Articular chondrocyte of knee joint (primary cell): Measurements from ENCODE around the gene TEDC1. TPM values are rescaled to one million over a fixed set of nuclear protein-coding genes. Genes with fewer than 3 reads are reported as not detected.

ENCODE experiments used
- total RNA-seq: library from RNA; depleted of rRNA; stranded (reverse); fragments of >200 nt; gene quantifications from 2 replicates; pipeline ENCODE4 v1.2.3, GENCODE V29; 2012

The TEDC1 gene, protein sequence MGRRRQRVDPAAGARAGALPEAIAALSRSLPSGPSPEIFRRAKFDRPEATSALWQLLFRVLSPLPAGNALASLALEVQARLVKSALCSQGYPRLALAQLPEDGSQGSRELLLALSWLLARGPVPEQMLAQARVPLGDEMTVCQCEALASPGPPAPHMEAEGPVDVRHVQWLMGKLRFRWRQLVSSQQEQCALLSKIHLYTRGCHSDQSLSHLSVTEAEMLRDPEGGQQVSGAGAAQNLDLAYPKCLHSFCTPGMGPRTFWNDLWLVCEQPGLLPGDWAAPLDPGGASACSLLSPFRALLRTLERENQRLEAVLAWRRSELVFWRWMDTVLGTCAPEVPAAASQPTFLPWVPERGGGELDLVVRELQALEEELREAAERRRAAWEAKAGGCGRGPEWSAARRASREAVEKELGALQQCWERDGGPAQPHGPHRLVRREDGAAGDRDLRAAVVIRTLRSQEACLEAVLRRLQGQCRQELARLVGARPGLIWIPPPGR
- total RNA-seq, result 3.4 and 5.4 TPM in 2 replicates

DNA sequence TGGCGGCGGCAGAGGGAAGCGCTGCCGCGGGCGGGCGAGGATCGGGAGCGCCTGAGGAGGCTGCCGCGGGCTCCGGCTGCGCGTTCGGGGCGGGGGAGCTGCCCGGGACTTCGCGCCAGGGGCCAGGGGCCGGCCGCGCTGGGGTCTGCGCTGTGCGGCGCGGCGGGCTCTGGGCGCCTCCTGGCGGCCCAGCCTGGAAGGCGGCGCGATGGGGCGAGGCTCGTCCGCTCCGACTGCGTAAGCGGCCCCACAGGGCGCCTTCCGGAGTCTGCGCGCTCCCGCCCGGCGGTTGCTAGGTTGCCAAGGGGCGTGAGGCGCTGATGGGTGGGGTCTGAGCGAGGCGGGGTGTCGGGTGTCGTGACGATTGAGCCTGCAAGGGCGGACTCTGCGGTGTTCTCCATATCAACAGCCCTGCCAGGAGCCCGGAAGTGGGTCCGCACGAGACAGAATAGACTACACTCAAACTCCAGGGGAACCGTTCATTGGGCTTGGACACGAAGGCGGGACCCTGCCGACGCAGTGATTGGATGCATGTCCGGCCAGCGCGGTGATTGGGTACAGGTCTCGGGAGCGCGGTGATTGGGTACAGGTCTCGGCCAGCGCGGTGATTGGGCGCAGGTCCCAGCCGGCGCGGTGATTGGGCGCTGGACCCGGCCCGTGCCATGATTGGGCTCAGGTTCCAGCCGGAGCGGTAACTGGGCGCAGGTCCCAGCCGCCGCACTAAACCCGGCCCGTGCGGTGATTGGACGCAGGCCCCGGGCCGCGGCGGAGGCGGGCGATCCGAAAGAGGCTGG is at the start of gene TEDC1:
Gene TEDC1 (plus strand): TSS at position 675 of the 794 bp plus-strand sequence. CDS start 130 bp downstream, outside the sequence.

DNA sequence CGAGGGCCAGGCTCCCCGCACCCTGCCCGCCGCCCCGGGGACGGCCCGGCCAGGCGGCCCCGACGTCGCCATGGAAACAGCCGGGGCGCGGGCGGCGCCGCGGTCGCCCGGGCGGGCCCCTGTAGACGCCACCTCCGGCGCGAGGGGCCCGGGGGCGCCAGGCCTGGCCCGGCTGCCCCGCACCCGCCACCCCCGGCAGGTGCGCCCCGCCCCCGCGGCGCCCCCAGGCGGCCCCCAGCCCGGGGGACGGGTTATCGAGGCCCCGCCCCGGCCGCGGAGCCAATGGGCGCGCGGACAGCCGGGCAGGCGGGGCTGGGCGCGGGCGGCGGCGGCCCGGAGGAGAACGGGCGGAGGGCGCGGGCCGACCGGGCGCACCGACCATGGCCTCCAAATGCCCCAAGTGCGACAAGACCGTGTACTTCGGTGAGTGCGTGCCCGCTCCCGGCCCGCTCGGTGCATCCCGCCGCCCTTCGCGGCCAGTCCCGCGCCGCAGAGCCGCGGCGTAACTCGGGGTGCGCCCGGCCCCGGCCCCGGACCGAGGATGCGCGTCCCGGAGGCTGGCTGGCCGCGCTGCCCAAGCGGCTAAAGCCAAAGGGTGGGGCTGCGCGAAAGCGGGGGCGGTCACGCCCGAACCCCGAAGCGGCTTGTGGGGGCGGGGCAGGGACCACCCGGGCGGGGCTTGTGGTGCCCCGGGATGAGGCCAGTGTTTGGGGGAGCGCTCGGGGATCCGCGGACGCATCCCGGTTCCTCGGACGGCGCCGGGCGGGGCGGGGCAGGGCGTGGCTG is 16.4 kb upstream of the TEDC1 start, which contains the start of gene CRIP2:
Gene CRIP2 (plus strand): TSS at position 339 of the 786 bp plus-strand sequence. CDS start 42 bp downstream, at position 381.

DNA sequence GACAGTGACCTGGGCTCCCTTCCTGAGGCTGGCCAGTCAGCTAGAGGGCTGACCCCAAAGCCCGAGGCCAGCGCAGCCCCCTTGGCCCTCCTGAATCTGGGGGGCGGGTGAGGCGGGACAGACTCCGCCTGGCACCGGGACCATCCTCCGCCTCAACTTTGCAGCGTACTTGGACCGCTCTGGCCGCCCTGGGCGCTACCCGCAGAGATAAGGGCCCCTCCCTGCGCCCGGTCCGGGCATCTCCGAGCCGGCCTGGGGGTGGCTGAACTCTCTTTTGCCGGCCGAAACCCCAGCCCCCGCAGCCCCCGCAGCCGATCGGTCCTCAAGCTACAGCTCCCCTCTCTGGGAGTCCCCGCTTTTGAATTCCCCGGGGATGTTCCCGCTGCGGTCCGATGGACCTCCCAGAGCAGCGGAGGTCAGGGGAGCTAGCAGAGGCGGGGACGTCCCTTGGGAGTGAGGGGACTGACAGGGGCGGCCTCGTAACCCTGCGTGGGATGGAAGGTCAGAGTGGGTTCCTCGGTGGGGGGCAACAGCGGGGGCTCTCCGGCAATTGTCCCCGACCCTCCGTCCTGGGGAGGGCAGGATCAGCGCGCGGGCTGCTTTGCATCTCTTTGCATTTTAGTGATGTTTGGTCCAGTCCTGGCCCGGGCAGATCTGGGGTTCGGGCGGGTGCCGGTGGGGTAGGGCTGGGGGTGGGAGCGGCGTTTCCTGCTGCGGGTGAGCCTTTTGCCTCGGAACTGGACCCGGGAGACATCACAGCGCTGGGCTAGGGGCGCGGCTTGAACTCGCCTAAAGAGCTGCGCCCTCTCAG is 4.7 kb upstream of the TEDC1 start, which contains the start of gene CRIP1:
Gene CRIP1 (plus strand): TSS at position 724 of the 811 bp plus-strand sequence. CDS start 374 bp downstream, outside the sequence.

DNA sequence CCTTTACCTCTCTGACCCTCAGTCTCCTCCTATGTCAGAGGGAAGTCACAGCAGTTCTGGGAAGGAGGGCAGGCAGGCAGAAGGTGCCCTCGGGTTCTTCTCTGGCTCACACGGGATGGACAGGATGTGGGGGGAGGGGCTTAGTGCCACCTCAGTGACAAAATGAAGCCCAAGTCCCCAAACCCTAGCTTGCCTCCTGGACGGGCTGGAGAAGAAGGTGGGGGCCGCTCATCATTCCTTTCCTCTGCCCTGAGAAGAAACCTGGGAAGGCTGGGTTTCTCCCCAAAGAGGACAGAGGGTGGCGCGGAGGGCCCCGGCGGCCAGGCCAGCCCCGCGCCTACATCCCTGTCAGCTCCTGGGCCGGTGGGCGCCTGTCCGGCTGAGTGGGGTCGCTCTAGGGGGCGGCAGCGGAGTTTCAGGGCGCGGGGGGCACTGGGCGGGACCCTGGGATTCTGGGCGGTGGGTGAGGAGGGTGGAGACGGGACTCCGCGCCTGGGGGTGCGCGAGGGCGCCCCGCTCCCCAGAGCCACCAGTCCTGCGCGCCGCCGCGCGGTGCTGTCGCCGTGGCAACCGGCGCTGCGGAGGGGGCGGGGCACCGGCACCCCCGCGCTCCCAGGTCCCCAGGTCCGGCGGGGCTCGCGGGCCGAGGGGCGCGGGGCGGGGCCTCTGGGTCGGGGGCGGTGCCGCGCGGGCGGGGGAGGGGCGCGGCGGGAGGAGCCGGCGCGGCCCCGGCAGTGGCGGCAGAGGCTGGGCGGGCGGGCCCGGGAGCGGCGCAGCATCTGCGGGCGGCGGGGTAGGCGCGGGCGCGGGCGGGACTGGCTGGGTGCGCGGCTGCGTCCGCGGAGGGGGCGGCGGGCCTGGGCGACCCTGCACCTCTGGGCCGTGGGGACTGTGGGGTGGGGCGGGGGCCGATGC is 35.1 kb downstream of the TEDC1 start, which contains the start of gene TMEM121:
Gene TMEM121 (plus strand): TSS at position 723 of the 915 bp plus-strand sequence. CDS start 2,252 bp downstream, outside the sequence.

Other genes with a start within 250 kb of the TEDC1 start
- 36.0 and 45.5 TPM in 2 replicates for gene BTBD6, start 242.7 kb upstream of the TEDC1 start, total RNA-seq
- 28.1 and 29.8 TPM in 2 replicates for gene BRF1, start 190.2 kb upstream of the TEDC1 start, total RNA-seq
- 44.2 and 55.3 TPM in 2 replicates for gene PACS2, start 176.5 kb upstream of the TEDC1 start, total RNA-seq
- 0.39 and 0.43 TPM in 2 replicates for gene TEX22, start 92.7 kb upstream of the TEDC1 start, total RNA-seq
- gene MTA1, start 71.4 kb upstream of the TEDC1 start, total RNA-seq, result 36.3 and 46.3 TPM in 2 replicates
- 72.5 and 81.2 TPM in 2 replicates for gene CRIP2, start 16.4 kb upstream of the TEDC1 start, total RNA-seq
- gene CRIP1, start 4.4 kb upstream of the TEDC1 start, total RNA-seq, result 19.7 and 27.7 TPM in 2 replicates
- 6.5 and 7.7 TPM in 2 replicates for gene TMEM121, start 35.3 kb downstream of the TEDC1 start, total RNA-seq